ENCODE measurements around the gene COL5A1. TPM values are rescaled to one million over a fixed set of nuclear protein-coding genes. Genes with fewer than 3 reads are reported as not detected.

The COL5A1 gene
- total RNA-seq, 4 donors from 2014 or later = 7.1 to 69.3 (median 16.1) TPM

DNA sequence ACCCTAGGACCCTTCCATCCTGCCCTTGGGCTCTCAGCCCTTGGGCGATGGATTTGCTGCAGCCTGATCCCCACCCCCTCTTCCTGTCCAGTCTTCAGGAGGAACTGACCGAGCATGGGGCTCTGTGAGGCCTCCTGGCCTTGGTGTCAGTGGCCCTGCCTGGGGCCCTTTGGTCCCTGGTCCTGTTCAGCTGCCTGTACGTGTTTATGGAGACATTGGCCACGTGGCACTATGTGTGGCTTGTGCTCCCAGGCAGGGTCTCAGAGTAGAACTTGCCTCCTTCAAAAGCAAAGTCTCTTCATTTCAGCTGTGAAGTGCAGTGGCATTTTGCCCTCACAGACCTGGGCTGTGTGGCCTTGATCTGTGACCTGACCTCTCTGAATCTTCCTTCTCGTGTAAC is 250.1 kb downstream of the COL5A1 start:
- no peak overlapping the region for H3K4me3 ChIP-seq
- TF ChIP-seq, protein P1, sequence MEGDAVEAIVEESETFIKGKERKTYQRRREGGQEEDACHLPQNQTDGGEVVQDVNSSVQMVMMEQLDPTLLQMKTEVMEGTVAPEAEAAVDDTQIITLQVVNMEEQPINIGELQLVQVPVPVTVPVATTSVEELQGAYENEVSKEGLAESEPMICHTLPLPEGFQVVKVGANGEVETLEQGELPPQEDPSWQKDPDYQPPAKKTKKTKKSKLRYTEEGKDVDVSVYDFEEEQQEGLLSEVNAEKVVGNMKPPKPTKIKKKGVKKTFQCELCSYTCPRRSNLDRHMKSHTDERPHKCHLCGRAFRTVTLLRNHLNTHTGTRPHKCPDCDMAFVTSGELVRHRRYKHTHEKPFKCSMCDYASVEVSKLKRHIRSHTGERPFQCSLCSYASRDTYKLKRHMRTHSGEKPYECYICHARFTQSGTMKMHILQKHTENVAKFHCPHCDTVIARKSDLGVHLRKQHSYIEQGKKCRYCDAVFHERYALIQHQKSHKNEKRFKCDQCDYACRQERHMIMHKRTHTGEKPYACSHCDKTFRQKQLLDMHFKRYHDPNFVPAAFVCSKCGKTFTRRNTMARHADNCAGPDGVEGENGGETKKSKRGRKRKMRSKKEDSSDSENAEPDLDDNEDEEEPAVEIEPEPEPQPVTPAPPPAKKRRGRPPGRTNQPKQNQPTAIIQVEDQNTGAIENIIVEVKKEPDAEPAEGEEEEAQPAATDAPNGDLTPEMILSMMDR (IDR thresholded peaks at IDR 0.05) = no peak
- TF ChIP-seq POLR2AphosphoS5 (IDR thresholded peaks at IDR 0.05) (no peak), POLR2A (IDR thresholded peaks at IDR 0.05) (no peak), EP300 (IDR thresholded peaks at IDR 0.05; ENCODE audit: low read depth) (no peak)
- H3K27me3 ChIP-seq = no peaks in the 10 kb centered on the region
- no peaks in the 10 kb centered on the region for H3K36me3 ChIP-seq
- H3K27ac ChIP-seq = no peak overlapping the region
- no peaks in the 10 kb centered on the region for H3K9me3 ChIP-seq
- no peaks in the 10 kb centered on the region for H3K4me1 ChIP-seq
- WGBS, 2 donors (ENCODE audit: low coverage in 1 of 2) = 53% methylated on average over 5 of the region's 5 CpGs; no CpG with 5 or more reads in 1 of the 2 donors
- in situ Hi-C loops (cut with MboI; ENCODE audit: low pct_ligation_motif_present in 1 of 4, low pct_unique_long_range_greater_than_20kb in 1 of 4, low sequenced_read_pairs in 3 of 4) (no loop called here), intact Hi-C loops (cut with DNase I; ENCODE audit: low total_unique reads) (no loop called here)
- no peak for DNase-seq

DNA sequence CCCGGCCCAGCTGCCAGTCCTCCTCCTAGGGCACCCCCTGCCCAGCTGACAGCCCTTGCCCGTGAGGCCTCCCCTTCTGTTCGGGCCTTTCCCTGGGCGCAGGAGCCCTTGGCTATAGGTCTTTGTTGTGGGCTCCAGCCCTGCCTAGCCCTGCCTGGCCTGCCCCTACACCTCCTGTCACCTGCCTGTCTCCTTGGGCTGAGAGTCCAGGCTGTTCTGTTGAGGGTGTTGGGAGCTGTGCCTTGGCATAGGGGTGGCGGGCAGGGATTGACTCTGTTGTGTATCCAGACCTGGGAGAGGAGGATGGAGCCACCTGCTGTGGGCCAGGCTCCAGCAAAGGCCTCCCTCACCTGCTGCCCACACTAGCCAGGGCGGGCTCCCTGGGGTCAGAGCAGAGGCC is 250.6 kb downstream of the COL5A1 start:
- in situ Hi-C loops (cut with MboI; ENCODE audit: low pct_ligation_motif_present in 1 of 4, low pct_unique_long_range_greater_than_20kb in 1 of 4, low sequenced_read_pairs in 3 of 4) = no loop called here

DNA sequence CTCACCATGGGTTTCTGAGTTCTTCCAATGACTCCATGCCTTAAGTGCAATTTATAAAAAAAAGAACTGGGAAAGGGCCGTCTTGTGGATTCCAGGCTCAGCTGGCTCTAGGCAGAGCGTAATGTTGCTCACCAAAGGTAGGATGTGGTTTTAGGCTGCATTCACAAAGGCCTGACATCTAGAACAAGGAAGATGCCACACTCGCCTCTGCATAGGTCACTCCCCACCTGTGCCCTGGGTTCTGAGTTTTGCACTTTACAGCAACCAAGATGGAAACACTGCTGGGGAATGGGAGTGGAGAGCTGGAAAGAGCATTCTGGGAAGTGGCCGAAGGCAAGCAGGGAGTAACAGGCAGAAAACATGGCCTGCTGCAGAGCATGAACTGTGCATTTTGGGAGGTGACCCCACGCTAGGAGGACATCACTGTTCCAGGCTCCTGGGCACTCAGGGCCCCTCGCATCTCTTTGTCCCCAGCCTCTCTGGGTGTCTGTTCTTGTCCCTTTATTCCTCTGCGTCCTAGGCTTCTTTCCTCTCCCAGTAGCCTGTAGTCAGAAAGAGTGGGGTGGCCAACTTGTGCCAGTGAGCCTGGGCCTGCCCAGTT is 251.3 kb downstream of the COL5A1 start:
- Histone ChIP-seq H3K4me1 (no peaks in the 10 kb centered on the region), H3K27ac (no peak overlapping the region), H3K36me3 (no peaks in the 10 kb centered on the region), H3K27me3 (no peaks in the 10 kb centered on the region), H3K4me3 (no peak overlapping the region), H3K9me3 (no peaks in the 10 kb centered on the region)
- intact Hi-C loops (cut with DNase I; ENCODE audit: low total_unique reads) (no loop called here), in situ Hi-C loops (cut with MboI; ENCODE audit: low pct_ligation_motif_present in 1 of 4, low pct_unique_long_range_greater_than_20kb in 1 of 4, low sequenced_read_pairs in 3 of 4) (no loop called here)
- WGBS, 2 donors (ENCODE audit: low coverage in 1 of 2) = 75% methylated on average over 7 of the region's 7 CpGs; no CpG with 5 or more reads in 1 of the 2 donors
- TF ChIP-seq, protein P1 (IDR thresholded peaks at IDR 0.05) = no peak
- TF ChIP-seq POLR2AphosphoS5 (IDR thresholded peaks at IDR 0.05) (no peak), POLR2A (IDR thresholded peaks at IDR 0.05) (no peak), EP300 (IDR thresholded peaks at IDR 0.05; ENCODE audit: low read depth) (no peak)
- no peak for DNase-seq

More for the DNA sequence above, 250.6 kb downstream of the COL5A1 start:
- intact Hi-C loops (cut with DNase I; ENCODE audit: low total_unique reads) = no loop called here
- H3K27me3 ChIP-seq = no peaks in the 10 kb centered on the region
- TF ChIP-seq, protein P1 (IDR thresholded peaks at IDR 0.05) = no peak
- TF ChIP-seq EP300 (IDR thresholded peaks at IDR 0.05; ENCODE audit: low read depth) = no peak
- no peaks in the 10 kb centered on the region for H3K4me1 ChIP-seq
- no peak overlapping the region for H3K27ac ChIP-seq
- H3K9me3 ChIP-seq = no peaks in the 10 kb centered on the region
- no peak for DNase-seq
- H3K4me3 ChIP-seq = no peak overlapping the region
- no peaks in the 10 kb centered on the region for H3K36me3 ChIP-seq
- WGBS, 2 donors (ENCODE audit: low coverage in 1 of 2) = 68% methylated on average over 6 of the region's 6 CpGs; no CpG with 5 or more reads in 1 of the 2 donors

Small RNAs within 50 kb of the gene (small RNA-seq; reads per million reads assigned to genes)
- gene AL603650.1 (0 reads per million in 4 donors), gene MIR3689A (0 reads per million in 4 donors), gene MIR3689B (0 reads per million in 4 donors), gene MIR3689C (0 reads per million in 4 donors), gene MIR3689D1 (0 reads per million in 4 donors), gene MIR3689D2 (0 reads per million in 4 donors), gene MIR3689E (0 reads per million in 4 donors), gene MIR3689F (0 reads per million in 4 donors)

Other genes with a start within 250 kb of the COL5A1 start
- gene FCN2, start 239.0 kb downstream of the COL5A1 start, total RNA-seq = not detected